Measurements from ENCODE around the gene CINP.

GRCh38 chr14:102403028-102403427 lies 40.3 kb upstream of the CINP start:
- TF ChIP-seq, protein P1, sequence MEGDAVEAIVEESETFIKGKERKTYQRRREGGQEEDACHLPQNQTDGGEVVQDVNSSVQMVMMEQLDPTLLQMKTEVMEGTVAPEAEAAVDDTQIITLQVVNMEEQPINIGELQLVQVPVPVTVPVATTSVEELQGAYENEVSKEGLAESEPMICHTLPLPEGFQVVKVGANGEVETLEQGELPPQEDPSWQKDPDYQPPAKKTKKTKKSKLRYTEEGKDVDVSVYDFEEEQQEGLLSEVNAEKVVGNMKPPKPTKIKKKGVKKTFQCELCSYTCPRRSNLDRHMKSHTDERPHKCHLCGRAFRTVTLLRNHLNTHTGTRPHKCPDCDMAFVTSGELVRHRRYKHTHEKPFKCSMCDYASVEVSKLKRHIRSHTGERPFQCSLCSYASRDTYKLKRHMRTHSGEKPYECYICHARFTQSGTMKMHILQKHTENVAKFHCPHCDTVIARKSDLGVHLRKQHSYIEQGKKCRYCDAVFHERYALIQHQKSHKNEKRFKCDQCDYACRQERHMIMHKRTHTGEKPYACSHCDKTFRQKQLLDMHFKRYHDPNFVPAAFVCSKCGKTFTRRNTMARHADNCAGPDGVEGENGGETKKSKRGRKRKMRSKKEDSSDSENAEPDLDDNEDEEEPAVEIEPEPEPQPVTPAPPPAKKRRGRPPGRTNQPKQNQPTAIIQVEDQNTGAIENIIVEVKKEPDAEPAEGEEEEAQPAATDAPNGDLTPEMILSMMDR (conservative IDR thresholded peaks at IDR 0.05), result no peak
- TF ChIP-seq EZH2 (IDR thresholded peaks at IDR 0.05; ENCODE audit: low read depth), result no peak

Data from PC-9 (cell line).